SK-N-SH (cell line): ENCODE data around the gene DLG4.

Experiments
- EP300 ChIP-seq, 2 experiments: IDR thresholded peaks; 2 replicates each; pipeline versions ENCODE4 v1.4.0 to v1.6.1; 2012; ENCODE audit warnings: borderline replicate concordance in 1 of 2, low read depth in 1 of 2, low read length in 1 of 2
- EZH2phosphoT487 ChIP-seq: fragments of 200-600 bp; sonication (generic); IDR thresholded peaks from 2 replicates; pipeline ENCODE4 v1.6.1; 2017; ENCODE audit warnings: low read depth, mixed run types, mild to moderate bottlenecking, antibody characterized with exemption, moderate library complexity, borderline replicate concordance
- FOXM1 ChIP-seq: IDR thresholded peaks from 2 replicates; pipeline ENCODE4 v1.4.0; 2012; ENCODE audit warnings: low read depth, mild to moderate bottlenecking
- MXI1 ChIP-seq: IDR thresholded peaks from 2 replicates; pipeline ENCODE4 v1.6.1; 2012; ENCODE audit warnings: mild to moderate bottlenecking, low read depth, low read length, improper control_type of control experiment
- POLR2AphosphoS5 ChIP-seq: IDR thresholded peaks from 2 replicates; pipeline ENCODE4 v1.6.1; 2012; ENCODE audit warnings: low read depth, low read length
- RAD21 ChIP-seq: IDR thresholded peaks from 2 replicates; pipeline ENCODE4 v1.6.1; 2012; ENCODE audit warnings: mild to moderate bottlenecking, low read length
- TEAD4 ChIP-seq: IDR thresholded peaks from 2 replicates; pipeline ENCODE4 v1.4.0; 2012; ENCODE audit warnings: mild to moderate bottlenecking, borderline replicate concordance; ENCODE audit not compliant: insufficient read depth
- YY1 ChIP-seq: IDR thresholded peaks from 2 replicates; pipeline ENCODE4 v1.4.0; 2012; ENCODE audit warnings: low read depth, mild to moderate bottlenecking
- TF ChIP-seq, protein P1 (sequence below): fragments of 200-600 bp; sonication (generic); IDR thresholded peaks from 2 replicates; pipeline ENCODE4 v1.6.1; 2017; ENCODE audit warnings: antibody characterized with exemption, mild to moderate bottlenecking, moderate library complexity

DNA sequence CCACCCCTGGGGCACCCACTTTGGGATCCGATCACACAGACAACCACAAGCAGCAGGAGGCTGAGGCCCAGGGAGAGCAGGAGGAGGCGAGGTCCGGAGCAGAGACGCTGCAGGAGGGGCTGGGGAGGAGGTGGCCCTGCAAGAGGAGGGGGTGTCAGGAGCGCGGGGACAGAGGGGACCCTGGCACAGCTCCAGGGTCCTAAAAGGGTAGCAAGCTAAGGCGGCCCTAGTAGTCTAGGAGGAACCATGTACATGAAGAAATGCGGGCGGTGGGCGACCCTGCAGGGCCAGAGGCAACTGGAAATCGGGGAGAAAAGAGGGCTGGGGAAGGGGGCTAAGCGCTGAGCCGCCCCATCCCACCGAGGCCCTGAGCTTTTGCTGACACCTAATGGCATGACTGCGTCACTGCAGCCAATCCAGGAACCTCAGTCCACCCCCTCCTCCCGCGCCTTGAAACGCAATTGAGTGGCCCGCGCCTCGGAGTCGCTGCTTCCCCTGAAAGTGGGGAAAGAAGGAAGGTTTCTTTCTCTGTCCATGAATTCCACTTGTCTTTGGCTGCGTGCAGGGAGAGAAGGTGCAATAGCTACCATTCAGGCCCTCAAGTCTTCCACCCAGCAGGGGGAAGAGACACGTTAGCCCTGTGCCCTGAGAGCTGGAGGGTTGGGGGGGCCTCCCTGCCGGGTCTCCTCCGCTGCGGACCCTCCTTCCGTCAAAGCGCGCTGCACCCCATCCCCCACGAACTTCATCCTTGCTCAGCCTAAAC, 42.3 kb downstream of the DLG4 start:
- no peak for TF ChIP-seq TEAD4
- no peak for TF ChIP-seq FOXM1
- no peak for TF ChIP-seq MXI1
- TF ChIP-seq EZH2phosphoT487: no peak
- TF ChIP-seq EP300 (IDR thresholded peaks at IDR 0.05; ENCODE audit: borderline replicate concordance in 1 of 2, low read depth in 1 of 2, low read length in 1 of 2): no peak
- TF ChIP-seq, protein P1, sequence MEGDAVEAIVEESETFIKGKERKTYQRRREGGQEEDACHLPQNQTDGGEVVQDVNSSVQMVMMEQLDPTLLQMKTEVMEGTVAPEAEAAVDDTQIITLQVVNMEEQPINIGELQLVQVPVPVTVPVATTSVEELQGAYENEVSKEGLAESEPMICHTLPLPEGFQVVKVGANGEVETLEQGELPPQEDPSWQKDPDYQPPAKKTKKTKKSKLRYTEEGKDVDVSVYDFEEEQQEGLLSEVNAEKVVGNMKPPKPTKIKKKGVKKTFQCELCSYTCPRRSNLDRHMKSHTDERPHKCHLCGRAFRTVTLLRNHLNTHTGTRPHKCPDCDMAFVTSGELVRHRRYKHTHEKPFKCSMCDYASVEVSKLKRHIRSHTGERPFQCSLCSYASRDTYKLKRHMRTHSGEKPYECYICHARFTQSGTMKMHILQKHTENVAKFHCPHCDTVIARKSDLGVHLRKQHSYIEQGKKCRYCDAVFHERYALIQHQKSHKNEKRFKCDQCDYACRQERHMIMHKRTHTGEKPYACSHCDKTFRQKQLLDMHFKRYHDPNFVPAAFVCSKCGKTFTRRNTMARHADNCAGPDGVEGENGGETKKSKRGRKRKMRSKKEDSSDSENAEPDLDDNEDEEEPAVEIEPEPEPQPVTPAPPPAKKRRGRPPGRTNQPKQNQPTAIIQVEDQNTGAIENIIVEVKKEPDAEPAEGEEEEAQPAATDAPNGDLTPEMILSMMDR: peak; percentile 85
- peak; percentile 81 for TF ChIP-seq RAD21
- TF ChIP-seq YY1: no peak
- no peak for TF ChIP-seq POLR2AphosphoS5
